LNCaP clone FGC (cell line): Measurements from ENCODE around the gene ZNF45.
"Not testable (repeated sequence)": the region's sequence is repeated elsewhere in the genome, so short reads cannot be mapped to it uniquely, and the experiment has no call there.

Experiments used
- DNase-seq: peaks from one replicate; pipeline ENCODE4 v3.0.0-alpha.2; 2011; ENCODE audit warnings: low read depth
- H3K4me3 ChIP-seq: 2 replicates; pipeline ENCODE4 v1.5.1; 2011; ENCODE audit warnings: mild to moderate bottlenecking, low read depth, low read length, control low read depth
- CTCF ChIP-seq: IDR thresholded peaks from 2 replicates; pipeline ENCODE4 v1.5.1; 2012; ENCODE audit warnings: mild to moderate bottlenecking; ENCODE audit not compliant: control insufficient read depth, insufficient read depth; ENCODE audit errors: extremely low read depth

The ZNF45 gene

GRCh38 chr19:43895727-43896308 lies 39.3 kb downstream of the ZNF45 start:
- no peak for DNase-seq
- TF ChIP-seq CTCF = no peak

GRCh38 chr19:43883864-43884263 lies 51.2 kb downstream of the ZNF45 start, which contains the start of gene ZNF404:
Gene ZNF404 (minus strand): TSS chr19:43883964.
- DNase-seq = no peak
- TF ChIP-seq CTCF = no peak
- no peak within 1 kb of the TSS for H3K4me3 ChIP-seq

More at GRCh38 chr19:43895727-43896308, 39.3 kb downstream of the ZNF45 start:
- no peak overlapping the region for H3K4me3 ChIP-seq

GRCh38 chr19:43880483-43880882 lies 54.6 kb downstream of the ZNF45 start:
- no peak for DNase-seq
- TF ChIP-seq CTCF = no peak
- no peak overlapping the region for H3K4me3 ChIP-seq

GRCh38 chr19:43872547-43873336 lies 62.3 kb downstream of the ZNF45 start:
- no peak for DNase-seq
- no peak for TF ChIP-seq CTCF

GRCh38 chr19:43866923-43867322 lies 68.2 kb downstream of the ZNF45 start:
- DNase-seq = not testable (repeated sequence)

More at GRCh38 chr19:43872547-43873336, 62.3 kb downstream of the ZNF45 start:
- H3K4me3 ChIP-seq = no peak overlapping the region

More at GRCh38 chr19:43866923-43867322, 68.2 kb downstream of the ZNF45 start:
- H3K4me3 ChIP-seq = not testable (repeated sequence)
